IPS DF 6.9 (cell line): ENCODE data around the gene MYO19.
"Not testable (repeated sequence)": the region's sequence is repeated elsewhere in the genome, so short reads cannot be mapped to it uniquely, and the experiment has no call there.

Source experiments
- DNase-seq: peaks from one replicate; pipeline ENCODE4 v3.0.0-alpha.2; 2013; ENCODE audit warnings: low read depth, low spot score
- H3K27ac ChIP-seq: one replicate; pipeline ENCODE4 v1.5.1; 2013; ENCODE audit warnings: low read length, control low read depth
- H3K27me3 ChIP-seq: 2 replicates; pipeline ENCODE4 v1.6.1; 2013; ENCODE audit warnings: mild to moderate bottlenecking, low read length; ENCODE audit not compliant: control insufficient read depth, insufficient read depth
- H3K36me3 ChIP-seq: 2 replicates; pipeline ENCODE4 v1.6.1; 2013; ENCODE audit warnings: low read length; ENCODE audit not compliant: control insufficient read depth, insufficient read depth
- H3K4me1 ChIP-seq: 2 replicates; pipeline ENCODE4 v1.6.1; 2013; ENCODE audit warnings: low read length; ENCODE audit not compliant: control insufficient read depth, insufficient read depth
- H3K4me3 ChIP-seq: 2 replicates; pipeline ENCODE4 v1.5.1; 2013; ENCODE audit warnings: mild to moderate bottlenecking, low read length
- H3K9me3 ChIP-seq: 2 replicates; pipeline ENCODE4 v1.6.1; 2013; ENCODE audit warnings: low read length, inconsistent platforms; ENCODE audit not compliant: control insufficient read depth, insufficient read depth
- WGBS: extraction: QIAGEN DNeasy Blood & Tissue Kit; methylation state at CpG from one replicate; pipeline ENCODE4 v1.1.7; 2013; ENCODE audit warnings: mixed read lengths, missing lambda C conversion rate; ENCODE audit not compliant: insufficient read length, insufficient coverage; 5-methylcytosine and 5-hydroxymethylcytosine counted together

Gene MYO19

DNA sequence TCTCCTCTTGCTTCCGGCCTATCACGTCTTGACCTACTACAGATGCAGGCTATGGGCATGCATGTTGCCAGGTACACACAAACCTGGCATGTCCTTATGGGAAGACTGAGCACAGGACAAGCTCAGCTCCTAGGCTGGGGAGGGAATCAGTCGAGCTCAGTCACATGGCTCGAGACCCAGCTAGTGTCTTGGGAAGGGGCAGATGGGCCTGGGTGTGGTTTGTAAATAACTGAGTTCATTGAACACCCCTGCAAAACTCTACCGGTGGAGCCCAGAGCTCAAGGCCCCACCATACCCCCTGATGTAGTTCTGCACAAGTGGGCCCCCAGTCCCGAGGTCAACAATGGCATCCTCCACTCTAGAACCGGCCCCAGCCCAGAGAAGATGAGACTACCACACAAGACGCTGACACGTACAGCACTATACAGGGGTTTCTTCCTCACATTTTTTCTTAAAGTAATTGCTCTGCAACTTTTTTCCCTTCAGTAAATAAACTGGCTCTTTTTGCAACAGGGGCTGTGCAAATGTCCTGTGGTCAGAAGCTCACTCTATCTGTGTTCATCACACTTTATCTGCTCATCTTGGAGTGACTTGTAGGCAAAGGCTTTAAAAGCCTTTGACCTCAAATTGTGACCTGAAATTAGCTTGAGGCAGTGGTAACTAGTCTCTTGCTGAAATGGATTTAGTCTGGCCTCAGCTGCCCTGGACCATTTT lies 25.2 kb downstream of the MYO19 start:
- H3K36me3 ChIP-seq: peaks cover 62% of the 10 kb centered on the region
- H3K4me1 ChIP-seq: no peaks in the 10 kb centered on the region
- H3K27me3 ChIP-seq: no peaks in the 10 kb centered on the region
- no CpG with 5 or more reads among the region's 9 CpGs for WGBS
- H3K4me3 ChIP-seq: no peak overlapping the region
- no peaks in the 10 kb centered on the region for H3K9me3 ChIP-seq
- DNase-seq: no peak
- no peak overlapping the region for H3K27ac ChIP-seq

GRCh38 chr17:36508439-36508838 lies 26.2 kb downstream of the MYO19 start:
- not testable (repeated sequence) for H3K27ac ChIP-seq, H3K4me3 ChIP-seq, H3K27me3 ChIP-seq, H3K4me1 ChIP-seq, H3K9me3 ChIP-seq, DNase-seq
- peaks cover 66% of the 10 kb centered on the region for H3K36me3 ChIP-seq
- WGBS: no CpG with 5 or more reads among the region's 2 CpGs

DNA sequence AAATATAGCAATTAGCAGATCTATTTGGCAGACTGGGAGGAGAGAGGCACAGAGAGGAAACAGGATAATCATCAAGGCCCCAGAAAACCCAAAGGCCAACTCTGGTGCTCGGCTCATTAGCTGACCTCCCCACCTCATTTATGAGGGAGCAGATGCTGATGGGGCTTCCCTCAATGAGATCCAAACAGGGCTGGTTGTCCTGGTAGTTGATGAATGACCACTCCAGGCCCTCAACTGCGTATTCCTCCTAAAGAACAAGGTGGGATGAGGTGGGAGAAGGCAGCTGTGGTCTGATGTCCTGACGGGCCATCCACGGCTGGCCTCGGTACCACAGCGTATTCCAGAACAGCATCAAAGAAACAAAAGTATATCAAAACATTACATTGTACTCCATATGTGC lies 27.4 kb downstream of the MYO19 start:
- no CpG with 5 or more reads among the region's 6 CpGs for WGBS
- no peaks in the 10 kb centered on the region for H3K4me1 ChIP-seq
- H3K27me3 ChIP-seq: no peaks in the 10 kb centered on the region
- peaks cover 64% of the 10 kb centered on the region for H3K36me3 ChIP-seq
- no peak for DNase-seq
- H3K4me3 ChIP-seq: no peak overlapping the region
- H3K9me3 ChIP-seq: no peaks in the 10 kb centered on the region
- no peak overlapping the region for H3K27ac ChIP-seq

DNA sequence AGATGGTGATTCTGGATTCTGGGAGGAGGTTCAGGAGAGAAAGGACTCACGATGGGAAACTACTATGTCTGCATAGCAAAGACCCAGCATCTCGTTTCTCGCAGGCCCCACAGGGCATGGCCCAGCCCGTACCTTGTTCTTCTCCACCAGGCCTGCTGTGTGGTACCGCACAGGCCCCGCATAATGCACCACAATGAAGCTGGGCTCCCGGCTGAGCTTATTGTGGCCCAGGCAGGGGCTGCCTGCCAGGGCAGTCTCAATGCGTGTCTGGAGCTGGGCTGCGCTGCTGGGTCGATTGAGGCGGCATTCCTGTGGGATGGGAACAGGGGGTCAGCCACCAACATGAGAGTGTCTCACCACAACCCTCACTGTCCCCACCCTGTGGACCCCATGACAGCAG lies 27.8 kb downstream of the MYO19 start:
- Histone ChIP-seq H3K27me3 (no peaks in the 10 kb centered on the region), H3K4me1 (no peaks in the 10 kb centered on the region), H3K27ac (no peak overlapping the region), H3K4me3 (no peak overlapping the region), H3K36me3 (peaks cover 64% of the 10 kb centered on the region), H3K9me3 (no peaks in the 10 kb centered on the region)
- no CpG with 5 or more reads among the region's 11 CpGs for WGBS
- DNase-seq: no peak

DNA sequence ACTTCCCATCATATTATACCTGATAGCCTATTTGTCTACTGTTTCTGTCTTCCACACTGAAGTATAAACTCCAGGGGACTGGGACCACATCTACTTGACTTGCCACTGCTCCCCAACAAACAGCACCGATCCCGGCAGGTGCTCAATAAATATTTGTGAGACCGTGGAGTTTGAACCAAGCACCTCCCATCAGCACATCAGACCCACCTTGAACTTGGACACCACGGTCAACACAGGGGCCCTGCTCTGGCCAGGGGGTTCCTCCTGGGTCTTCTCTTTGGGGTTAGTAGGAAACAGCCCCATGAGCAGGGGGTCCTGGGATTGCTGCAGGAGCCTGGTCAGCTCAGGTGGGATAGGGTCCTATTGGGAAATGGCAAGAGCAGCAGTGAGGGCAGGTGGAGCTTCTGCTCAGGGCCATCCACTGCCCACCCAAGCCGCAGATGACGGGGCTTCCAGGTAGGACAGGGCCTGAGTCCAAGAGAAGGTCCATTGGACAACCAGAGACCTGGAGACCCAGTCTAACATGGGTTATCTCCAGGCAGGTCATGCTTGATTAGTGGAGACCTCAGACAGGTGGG lies 28.3 kb downstream of the MYO19 start:
- Histone ChIP-seq H3K4me3 (no peak overlapping the region), H3K27me3 (no peaks in the 10 kb centered on the region), H3K4me1 (no peaks in the 10 kb centered on the region), H3K36me3 (peaks cover 63% of the 10 kb centered on the region), H3K27ac (no peak overlapping the region), H3K9me3 (no peaks in the 10 kb centered on the region)
- DNase-seq: no peak
- WGBS: no CpG with 5 or more reads among the region's 6 CpGs

DNA sequence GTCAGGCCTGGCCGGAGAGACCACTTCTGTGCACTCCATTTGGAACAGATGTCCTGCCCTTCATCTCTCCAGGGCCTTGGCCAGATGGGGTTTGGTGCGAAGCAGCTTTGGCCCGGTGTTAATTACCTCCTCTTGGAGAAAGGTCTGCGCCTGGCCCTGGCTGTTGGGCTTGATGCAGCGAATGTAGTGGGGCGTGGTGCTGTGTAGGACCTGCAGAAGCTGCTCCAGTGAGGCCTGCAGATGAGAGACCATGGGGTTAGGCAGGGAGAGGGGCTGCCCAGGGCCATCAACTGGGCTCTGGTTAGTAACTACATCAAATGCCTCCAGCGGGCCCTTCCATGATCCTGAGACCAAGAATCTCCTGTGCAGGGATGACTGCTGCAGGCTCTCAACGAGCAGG lies 29.5 kb downstream of the MYO19 start:
- no CpG with 5 or more reads among the region's 8 CpGs for WGBS
- no peak for DNase-seq
- peaks cover 62% of the 10 kb centered on the region for H3K36me3 ChIP-seq
- H3K4me1 ChIP-seq: no peaks in the 10 kb centered on the region
- H3K27me3 ChIP-seq: no peaks in the 10 kb centered on the region
- no peaks in the 10 kb centered on the region for H3K9me3 ChIP-seq
- H3K27ac ChIP-seq: no peak overlapping the region
- H3K4me3 ChIP-seq: no peak overlapping the region

GRCh38 chr17:36504156-36504545 lies 30.5 kb downstream of the MYO19 start:
- H3K4me1 ChIP-seq: no peaks in the 10 kb centered on the region
- no peak for DNase-seq
- H3K27ac ChIP-seq: no peak overlapping the region
- no peak overlapping the region for H3K4me3 ChIP-seq
- no peaks in the 10 kb centered on the region for H3K27me3 ChIP-seq
- no peaks in the 10 kb centered on the region for H3K9me3 ChIP-seq
- WGBS: no CpG with 5 or more reads among the region's 5 CpGs
- H3K36me3 ChIP-seq: peaks cover 59% of the 10 kb centered on the region

- WGBS: no CpG with 5 or more reads among the region's 7 CpGs
- Histone ChIP-seq H3K27ac (no peak overlapping the region), H3K9me3 (no peaks in the 10 kb centered on the region), H3K36me3 (peaks cover 55% of the 10 kb centered on the region), H3K4me3 (no peak overlapping the region), H3K4me1 (no peaks in the 10 kb centered on the region), H3K27me3 (no peaks in the 10 kb centered on the region)
- DNase-seq: no peak
Observed at GRCh38 chr17:36503456-36504155, 31.1 kb downstream of the MYO19 start.

DNA sequence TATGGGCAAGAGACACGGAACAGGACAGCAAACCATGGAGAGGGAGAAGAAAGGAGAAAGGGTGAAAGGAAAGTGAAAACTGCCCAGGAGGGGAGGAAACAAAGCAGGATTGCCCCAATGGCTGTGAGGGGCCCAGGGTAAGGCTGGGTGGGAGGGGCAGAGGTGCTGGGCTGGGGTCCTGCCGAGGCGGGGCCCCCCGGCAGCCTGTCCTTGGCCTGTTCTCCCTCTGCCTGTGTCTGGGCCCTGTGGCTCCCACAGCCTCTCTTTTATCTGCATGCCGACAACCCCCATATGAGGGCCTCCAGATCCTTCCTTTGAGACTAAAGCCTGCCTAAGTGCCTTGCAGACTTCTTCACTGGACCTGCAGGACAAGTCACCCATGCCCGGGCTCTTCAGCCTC lies 32.7 kb downstream of the MYO19 start:
- H3K9me3 ChIP-seq: no peaks in the 10 kb centered on the region
- H3K27ac ChIP-seq: no peak overlapping the region
- peaks cover 50% of the 10 kb centered on the region for H3K36me3 ChIP-seq
- H3K4me1 ChIP-seq: no peaks in the 10 kb centered on the region
- no CpG with 5 or more reads among the region's 6 CpGs for WGBS
- DNase-seq: no peak
- no peaks in the 10 kb centered on the region for H3K27me3 ChIP-seq
- no peak overlapping the region for H3K4me3 ChIP-seq

GRCh38 chr17:36501351-36501750 lies 33.3 kb downstream of the MYO19 start:
- Histone ChIP-seq H3K27ac (no peak overlapping the region), H3K9me3 (no peaks in the 10 kb centered on the region), H3K36me3 (peaks cover 44% of the 10 kb centered on the region), H3K4me1 (no peaks in the 10 kb centered on the region), H3K27me3 (no peaks in the 10 kb centered on the region), H3K4me3 (no peak overlapping the region)
- DNase-seq: no peak
- WGBS: no CpG with 5 or more reads among the region's 3 CpGs
